Right renal pelvis (tissue), 4 donors: ENCODE results near the gene PON3. TPM values are rescaled to one million over a fixed set of nuclear protein-coding genes. Genes with fewer than 3 reads are reported as not detected.
"Not testable (repeated sequence)": the region's sequence is repeated elsewhere in the genome, so short reads cannot be mapped to it uniquely, and the experiment has no call there.

Source experiments
- DNase-seq, 4 donors: peaks; one replicate each; pipeline ENCODE4 v3.0.0-alpha.2; 2013; ENCODE audit warnings: low read depth in 4 of 4, low spot score in 3 of 4, missing footprints in 1 of 4
- polyA plus RNA-seq, 4 donors: library from polyadenylated mRNA; unstranded; fragments of 120-200 nt; gene quantifications; one replicate each; pipeline ENCODE4 v1.2.1, GENCODE V29; 2013; ENCODE audit not compliant: insufficient read length in 4 of 4

PON3 gene
- polyA plus RNA-seq, 4 donors: 0.82 to 3.1 (median 1.5) TPM

DNA sequence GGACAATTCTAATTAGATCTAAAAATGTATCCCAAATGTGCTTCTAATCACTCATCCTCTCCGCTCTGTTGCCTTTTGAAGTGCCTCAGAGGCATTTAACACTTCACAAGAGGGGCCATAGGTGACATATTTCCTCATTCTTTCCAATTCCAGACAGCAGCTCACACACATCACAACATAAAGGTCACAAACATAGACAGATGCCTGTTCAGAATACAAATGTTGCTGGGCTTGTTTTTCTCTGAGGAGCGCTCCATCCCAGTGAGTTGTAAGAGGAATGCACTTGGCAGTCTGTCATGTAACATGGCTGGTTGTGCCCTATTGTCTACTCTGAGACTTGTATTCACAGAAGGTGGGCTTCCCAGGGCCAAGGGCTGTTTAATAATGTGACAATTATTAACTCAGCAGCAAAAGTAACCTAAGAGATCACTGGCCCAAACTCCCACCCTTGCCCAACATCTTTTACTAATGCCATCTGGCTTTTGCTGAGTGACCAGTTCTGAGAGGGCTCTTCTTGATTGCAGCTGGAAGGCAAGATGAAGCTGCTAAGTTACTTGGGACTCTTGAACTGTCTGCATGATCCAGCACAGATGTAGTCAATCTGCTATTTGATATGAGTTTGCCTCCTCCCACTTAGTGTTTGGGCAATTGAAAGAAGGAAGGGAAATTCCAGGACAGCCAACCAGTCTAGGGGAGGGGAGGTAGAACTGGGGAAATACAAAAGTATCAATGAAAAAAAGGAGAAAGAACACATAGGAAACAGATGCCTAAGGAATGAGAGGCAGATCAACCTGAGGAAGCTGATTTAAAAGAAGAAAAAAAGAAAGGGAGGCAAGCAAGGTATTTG lies 25.0 kb upstream of the PON3 start:
- DNase-seq: peak in 2 of 4 donors; percentile 52 to 58

DNA sequence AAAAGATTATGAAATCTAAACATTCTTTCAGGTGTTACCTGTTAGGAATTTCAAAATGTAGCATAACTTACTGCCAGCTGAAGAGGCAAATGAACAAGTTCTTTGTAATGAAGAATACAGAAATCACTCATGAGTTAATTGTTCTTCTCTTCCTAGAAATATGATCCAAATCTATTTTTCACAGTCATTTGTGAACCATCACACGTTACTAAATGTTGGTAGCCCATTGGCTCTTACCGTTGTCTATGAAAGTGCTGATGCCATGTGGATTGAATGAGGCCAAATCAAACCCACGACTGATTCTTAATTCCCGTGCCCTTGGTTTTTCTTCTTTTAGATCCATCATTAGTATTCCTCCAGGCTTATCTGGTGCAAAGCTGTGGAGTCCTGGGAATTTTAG lies 15.9 kb upstream of the PON3 start:
- no peak for DNase-seq

DNA sequence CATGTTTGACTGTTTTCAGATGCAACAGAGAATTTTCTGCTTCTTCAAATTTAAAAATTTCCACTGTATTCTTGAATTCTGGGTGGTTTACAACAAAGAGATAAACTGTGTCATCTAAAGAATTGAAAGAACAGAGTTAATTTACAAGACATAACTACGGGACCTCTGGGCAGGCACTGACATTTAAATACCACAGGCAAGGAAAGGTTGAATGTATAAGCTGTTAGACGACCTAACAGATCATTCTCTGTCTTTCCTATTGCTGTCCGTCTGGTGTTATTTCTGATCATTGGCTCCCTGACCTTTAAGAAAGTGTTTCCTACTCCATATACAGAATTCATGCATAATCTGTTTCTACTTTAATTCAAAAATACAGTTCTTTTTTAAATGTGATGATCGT lies 15.5 kb upstream of the PON3 start:
- no peak for DNase-seq

DNA sequence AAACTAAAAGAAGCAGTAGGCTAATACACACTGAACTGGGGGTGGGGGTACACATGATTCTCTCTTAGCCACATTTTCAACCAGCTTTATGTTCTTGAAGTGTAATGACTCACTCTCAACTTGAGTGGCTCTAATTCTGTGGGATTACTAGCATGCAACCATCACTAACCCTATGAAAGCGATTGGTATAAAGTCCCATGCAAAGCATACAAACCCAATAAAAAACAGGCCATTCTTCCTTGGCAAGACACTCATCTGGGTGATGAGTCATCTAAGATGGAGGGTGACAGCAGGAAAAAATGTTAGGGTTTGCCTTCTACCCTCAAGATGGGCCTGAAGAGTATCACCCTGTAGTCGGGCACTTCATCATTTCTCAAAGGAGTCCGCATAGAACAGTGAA lies 14.9 kb upstream of the PON3 start:
- no peak for DNase-seq

DNA sequence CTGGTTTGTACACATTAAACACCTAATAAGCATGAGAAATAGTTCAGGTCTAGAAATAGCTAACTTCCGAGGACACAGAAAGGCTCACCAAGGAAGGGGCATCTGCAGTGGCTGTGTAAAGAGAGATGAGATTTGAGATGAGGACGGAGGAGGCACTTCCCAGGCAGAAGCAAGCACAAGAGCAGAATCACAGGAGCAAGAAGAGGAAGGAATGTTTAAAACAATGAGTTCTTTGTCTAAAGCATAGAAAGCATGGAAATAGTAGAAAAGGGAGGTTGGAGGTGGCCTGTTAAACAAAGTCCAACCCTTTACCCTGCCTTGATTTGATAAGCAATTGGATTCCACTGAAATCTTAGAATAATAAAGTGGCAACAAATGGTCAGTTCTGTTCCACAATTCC lies 11.6 kb upstream of the PON3 start:
- no peak for DNase-seq

DNA sequence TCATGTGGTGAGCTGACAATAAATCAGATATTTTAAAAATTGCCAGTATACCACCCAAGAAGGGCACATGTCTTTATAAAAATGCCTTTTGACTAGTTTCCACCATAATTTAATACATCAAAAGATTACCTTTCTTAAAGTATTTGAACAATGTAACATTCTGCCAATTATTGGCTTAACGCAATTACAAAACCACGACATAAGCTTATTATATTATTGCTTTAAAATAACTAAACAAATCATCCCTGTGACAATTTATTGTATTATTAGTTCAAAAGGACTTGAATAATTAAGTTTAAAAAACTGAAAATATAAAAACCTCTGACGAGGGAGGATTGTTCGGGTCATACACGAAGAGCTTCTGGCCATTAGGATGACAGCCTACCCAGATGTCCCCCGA lies 9.6 kb upstream of the PON3 start:
- DNase-seq: no peak

DNA sequence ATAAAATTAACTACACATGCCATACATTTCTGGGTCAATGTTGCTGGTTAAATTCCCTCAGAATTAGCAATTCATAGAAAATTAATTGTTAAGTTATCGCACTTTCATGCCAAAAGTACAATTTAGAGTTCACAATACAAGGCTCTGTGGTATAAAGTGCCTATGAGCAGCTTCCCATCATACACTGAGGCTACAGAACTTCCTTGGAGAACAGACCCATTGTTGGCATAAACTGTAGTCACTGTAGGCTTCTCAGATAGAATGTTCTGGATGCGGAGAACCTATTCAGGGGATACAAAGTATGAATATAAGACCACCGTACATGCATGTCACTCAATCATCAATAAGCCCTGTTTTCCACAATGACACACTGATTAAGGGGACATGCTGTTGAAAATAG lies 9.0 kb upstream of the PON3 start:
- no peak for DNase-seq

DNA sequence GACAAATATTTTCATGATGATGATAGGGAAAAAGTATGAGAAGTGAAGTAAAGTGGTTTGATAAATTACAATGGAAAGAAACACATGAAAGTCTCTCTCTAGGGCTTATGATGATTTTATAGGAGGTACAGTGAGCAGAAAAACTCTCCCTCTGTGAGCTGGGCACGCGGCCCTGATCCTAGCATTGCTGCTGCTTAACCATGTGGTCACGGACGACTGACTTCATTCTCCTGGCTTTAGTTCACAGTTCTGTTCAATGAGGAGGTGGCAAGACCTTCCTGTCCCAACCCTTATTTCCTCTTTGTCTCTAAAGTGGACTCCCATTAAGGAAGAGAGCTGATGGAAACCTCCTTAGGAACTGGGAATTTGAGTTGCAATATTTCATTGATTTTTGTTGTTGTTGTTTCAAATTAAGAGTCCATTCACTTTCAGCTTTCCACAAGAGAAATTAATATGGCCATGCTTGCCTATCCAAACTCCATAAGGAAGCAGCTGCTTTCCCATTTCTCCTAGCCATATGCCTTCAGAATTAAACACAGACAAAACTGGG lies 8.2 kb upstream of the PON3 start:
- no peak for DNase-seq

DNA sequence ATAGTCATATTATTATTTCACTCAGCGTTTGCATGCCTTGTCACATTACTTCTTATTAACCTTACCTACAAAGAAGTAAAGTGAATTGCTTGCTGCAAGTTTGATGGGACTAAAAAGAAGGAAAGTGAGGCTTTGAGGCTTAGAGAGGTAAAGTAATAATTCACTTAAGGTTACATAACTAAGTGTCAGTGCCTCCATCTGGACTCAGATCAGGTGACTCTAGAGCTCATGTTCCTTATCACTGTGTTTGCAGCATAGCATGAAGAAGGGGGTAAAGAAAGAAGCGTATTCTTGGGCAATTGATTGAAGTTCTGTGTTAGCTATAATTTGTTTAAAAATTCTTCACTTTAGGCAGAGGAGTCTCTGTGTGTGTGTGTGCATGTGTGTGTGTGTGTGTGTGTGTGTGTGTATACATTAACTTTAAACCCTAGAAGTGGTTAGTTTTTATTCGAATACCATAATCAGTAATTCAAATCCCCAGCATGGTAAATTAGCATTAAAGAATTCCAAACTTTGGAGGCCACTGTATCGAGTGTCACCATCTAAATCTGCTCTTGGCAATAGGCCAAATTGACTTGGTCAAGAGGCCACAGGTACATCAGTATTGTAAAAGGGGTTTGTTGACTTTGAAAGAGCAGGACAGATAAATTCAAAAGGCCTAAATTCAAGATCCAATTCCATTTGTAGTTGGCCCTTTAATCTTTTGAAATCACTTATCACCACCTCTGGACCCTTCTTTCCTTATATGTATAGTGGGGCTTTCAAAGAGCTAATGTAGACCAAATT lies 2.2 kb upstream of the PON3 start:
- no peak for DNase-seq

DNA sequence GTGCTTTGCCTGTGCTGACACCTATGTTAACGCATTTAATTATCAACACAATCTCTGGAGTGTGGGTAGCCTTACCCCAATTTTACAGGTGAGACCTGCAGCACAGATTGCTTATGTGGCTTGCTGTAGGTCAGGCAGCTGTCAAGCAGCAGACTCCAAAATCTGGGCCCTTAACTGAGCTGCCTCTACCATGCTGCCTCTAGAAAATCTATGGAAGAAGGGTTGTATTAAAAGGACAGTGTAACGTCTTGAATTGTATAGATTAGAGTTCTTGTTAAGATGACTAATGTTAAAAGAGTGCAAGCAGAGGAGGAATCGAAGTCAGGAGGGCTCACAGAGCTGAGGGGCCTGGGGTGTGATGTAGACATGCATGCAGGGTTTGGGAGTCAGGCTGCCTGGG lies 1.2 kb upstream of the PON3 start:
- no peak for DNase-seq

DNA sequence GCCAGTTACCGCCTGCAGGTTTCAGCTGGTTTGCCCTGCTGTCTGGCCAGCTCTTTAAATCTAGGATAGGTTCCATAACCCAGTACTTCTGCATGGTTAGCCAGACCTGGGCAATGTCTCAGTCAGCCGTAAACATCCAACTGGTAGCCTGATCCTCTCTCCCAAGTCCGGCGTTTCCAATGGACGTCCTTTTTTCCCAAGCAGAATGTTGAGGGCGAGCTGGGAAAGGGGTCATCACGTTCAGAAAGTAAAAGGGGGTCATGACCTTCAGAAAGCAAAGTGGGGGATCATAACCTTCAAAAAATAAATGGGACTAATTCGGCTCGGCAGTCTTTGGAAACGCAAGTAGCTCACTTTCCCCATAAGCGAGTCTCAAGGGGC lies 430 bp downstream of the PON3 start:
- no peak for DNase-seq

DNA sequence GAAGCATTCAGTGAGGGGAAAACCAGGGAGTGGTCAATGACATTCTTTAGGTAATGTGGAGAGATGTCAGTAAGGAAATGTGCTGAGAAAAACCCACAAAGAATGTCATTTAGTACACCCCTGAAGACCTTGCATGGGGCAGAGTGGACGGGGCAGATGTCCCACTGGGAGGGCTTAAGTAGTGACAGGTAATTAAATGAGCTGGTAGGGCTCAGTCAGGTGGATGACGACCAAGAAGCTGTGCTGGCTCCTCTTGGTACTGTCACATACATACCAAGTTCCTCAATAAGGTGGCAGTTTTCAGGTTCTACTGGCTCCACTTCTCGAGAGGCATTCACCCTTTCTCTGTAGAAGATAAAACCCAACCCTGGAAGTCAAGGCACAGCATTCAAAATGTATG lies 1.8 kb downstream of the PON3 start:
- no peak for DNase-seq

DNA sequence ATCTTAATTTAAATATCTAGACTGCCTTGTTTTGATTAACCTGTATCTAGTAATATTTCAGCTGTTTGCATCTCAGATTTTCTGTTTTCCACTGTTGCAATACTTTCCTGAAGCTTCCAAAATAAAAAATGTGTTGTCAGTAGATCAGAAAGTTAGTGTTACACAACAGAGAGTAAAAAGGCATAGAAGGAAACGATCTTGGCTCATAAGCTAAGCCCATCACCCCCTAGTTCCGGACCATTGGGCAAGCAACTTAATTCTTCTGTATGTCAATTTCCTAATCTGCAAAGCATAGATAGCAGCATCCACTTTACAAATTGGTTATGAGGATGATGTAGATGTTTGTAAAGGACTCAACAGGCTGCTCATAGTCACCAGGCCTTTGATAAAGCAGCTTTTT lies 4.4 kb downstream of the PON3 start:
- DNase-seq: no peak

DNA sequence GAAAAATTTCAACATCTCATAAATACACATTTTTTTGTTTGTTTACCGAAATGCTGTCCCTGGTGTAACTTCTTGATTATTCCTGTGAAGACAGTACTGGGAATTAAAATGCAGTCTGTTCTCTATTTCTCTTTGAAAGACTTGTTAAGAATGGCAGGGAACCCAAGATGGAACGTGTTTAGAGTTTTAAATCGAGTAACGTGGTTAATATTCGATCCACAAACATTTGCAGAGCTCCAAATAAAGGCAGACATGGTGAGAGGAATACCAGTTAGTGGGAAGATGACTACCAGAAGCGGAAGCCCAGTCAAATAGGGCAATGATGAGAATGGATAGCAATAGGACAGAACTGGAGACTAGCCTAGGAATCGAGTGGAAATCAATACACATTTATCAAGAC lies 6.7 kb downstream of the PON3 start:
- no peak for DNase-seq

DNA sequence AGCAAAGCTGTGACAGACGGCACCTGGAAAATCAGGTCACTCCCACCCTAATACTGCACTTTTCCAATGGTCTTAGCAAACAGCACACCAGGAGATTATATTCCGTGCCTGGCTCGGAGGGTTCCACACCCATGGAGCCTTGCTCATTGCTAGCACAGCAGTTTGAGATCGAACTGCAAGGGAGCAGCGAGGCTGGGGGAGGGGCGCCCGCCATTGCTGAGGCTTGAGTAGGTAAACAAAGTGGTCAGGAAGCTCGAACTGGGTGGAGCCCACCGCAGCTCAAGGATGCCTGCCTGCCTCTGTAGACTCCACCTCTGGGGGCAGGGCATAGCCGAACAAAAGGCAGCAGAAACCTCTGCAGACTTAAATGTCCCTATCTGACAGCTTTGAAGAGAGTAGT lies 16.7 kb downstream of the PON3 start:
- not testable (repeated sequence) for DNase-seq

DNA sequence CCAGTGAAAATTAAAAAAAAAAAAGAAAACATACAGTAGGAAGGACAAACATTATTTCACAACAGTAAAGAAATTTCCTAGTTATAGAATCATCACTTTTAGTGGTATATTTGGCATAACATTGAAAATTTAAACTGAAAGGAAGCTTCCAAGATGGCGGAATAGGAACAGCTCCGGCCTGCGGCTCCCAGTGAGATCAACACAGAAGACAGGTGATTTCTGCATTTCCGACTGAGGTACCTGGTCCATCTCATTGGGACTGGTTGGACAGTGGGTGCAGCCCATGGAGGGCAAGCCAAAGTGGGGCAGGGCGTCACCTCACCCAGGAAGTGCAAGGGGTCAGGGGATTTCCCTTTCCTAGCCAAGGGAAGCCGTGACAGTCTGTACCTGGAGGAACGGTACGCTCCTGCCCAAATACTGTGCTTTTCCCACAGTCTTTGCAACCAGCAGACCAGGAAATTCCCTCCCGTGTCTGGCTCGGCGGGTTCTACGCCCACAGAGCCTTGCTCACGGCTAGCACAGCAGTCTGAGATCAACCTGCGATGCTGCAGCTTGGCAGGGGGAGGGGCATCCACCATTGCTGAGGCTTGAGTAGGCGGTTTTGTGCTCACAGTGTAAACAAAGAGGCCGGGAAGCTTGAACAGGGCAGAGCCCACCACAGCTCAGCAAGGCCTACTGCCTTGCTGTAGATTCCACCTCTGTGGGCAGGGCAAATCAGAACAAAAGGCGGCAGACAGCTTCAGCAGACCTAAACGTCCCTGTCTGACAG lies 19.4 kb downstream of the PON3 start:
- DNase-seq: no peak

DNA sequence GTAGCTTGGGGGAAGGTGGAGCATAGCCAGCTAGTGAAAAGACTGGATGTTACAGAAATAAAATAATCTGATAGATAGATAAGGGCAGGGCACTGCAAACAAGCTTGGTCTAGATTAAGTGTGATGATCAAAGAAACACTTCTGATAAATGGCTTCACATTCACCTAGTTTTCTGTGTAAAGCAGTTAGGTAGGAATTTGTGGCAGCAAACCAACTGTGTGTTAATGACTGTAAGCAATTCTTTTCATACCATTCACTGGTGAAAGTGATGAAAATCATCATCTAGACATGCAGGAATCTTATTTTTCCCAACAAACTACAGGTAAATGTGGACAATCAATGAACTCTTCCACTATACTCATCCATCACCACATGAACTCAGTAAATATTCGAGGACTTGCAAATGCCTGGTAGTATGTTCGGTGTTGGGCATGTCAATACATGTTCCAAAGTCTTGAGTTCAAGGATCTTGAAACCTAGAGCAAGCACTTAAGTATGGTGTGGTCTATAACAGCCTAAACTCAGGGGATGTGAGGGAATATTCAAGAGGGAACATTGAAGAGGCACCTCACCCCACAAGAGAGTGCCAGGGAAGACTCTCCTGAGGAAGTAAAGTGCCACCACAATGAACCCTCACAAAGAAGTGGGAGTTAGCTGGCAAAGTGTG lies 20.5 kb downstream of the PON3 start:
- DNase-seq: no peak

DNA sequence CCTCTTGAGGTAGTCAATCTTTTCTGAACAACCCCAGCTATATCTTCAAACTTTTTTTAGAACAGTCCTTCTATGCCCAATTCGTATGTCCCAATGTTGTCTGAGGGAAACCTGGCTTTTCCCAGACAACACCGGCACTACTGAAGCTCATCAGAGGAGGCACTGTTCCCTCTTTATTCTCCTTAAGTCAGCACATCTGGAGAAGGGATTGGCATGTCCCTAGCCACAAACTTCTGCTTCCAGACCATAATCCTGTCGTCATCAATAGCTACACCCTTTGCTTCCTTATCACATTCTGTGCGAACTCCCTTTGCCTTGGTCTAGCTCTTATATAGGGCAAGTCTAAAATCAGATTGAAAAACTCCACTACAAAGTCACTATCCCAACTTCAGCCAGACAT lies 22.9 kb downstream of the PON3 start:
- no peak for DNase-seq

DNA sequence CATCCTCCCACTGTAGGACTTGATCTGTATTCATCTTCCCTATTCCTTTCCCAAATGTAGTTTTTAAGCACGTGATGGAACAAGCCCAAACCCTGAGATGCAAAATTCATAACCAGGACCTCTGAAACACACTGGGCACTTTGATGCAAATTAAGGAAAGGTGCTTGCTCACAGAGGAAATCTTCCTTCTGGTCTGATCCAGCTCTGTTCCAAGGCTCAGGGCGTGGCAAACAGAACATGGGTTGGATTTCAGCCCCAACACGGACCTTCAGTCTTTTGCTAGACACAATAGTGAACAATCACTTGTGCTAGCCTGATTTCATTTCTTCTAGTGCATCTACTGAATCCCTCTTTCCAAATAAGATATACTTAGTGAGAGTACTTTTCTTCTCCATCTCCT lies 27.9 kb downstream of the PON3 start:
- DNase-seq: no peak

DNA sequence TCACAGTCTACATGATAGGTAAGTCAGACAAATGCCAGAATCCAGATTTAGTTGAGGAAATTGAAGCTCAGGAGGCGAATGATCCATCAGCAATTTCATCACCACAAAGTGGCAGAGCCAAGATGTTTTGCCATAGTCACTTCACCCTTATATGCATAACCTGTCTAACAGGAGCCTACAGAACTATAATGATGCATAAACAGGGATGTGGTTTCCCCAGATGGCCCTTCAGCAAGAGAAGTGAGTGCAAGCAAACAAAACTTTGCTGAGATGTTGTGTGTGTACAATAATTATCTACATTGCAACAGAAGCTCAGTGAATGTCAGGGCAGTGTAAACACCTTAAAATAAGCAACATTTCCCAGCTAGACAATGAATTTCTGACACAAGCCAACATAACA lies 28.6 kb downstream of the PON3 start:
- no peak for DNase-seq

DNA sequence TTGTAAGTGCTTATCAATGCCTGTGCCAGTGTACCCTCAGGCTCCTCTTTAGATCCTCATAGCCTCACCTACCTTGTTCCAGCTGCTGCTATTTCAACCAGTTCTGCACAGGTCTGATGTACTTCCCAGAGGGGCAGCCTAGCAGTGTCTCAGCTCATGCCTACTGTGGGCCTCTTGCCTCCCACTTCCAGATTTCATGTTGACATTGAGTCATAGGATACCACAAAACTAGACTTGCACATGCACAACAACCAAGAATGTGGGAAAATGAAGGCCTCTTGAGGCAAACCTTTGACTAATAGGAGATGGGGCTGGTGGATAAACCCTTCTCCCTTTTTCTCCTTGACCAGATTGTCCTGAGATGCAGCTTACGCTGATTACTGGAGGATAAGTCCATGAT lies 31.0 kb downstream of the PON3 start:
- DNase-seq: no peak
